ENCODE data around the gene URAD. TPM values are rescaled to one million over a fixed set of nuclear protein-coding genes. Genes with fewer than 3 reads are reported as not detected.
"Not testable (repeated sequence)": the region's sequence is repeated elsewhere in the genome, so short reads cannot be mapped to it uniquely, and the experiment has no call there.

Gene URAD
- total RNA-seq, 1 experiment from 2014 or later, result not detected

- Histone ChIP-seq H2AFZ (ENCODE audit: low read length) (no peak overlapping the region), H3K79me2 (ENCODE audit: low read length) (no peaks in the 10 kb centered on the region), H3F3A (ENCODE audit: low read length, unreplicated experiment) (no peaks in the 10 kb centered on the region), H3K4me1 (ENCODE audit: insufficient read depth, low read length) (peaks cover 11% of the 10 kb centered on the region; the same call in 1 of the 2 replicates), H3K9me3 (ENCODE audit: low read length) (no peaks in the 10 kb centered on the region), H3K9ac (ENCODE audit: low read length) (no peak overlapping the region), H4K20me1 (ENCODE audit: low read length) (no peaks in the 10 kb centered on the region), H3K27me3 (ENCODE audit: low read length) (no peaks in the 10 kb centered on the region), H3K4me2 (ENCODE audit: low read length) (peak overlapping the region; percentile 31; the same call in 1 of the 2 replicates), H3K36me3 (ENCODE audit: low read depth, low read length) (no peaks in the 10 kb centered on the region), H3K9me2 (replicated peaks; ENCODE audit: low read length) (no peaks in the 10 kb centered on the region), H3K4me3 (ENCODE audit: low read length) (no peak overlapping the region), H3K27ac (ENCODE audit: low read length) (no peak overlapping the region)
- intact Hi-C loops (cut with micrococcal nuclease), result no loop called here
- ATAC-seq, result peak; percentile 31; the same call in 1 of the 2 replicates
- TF ChIP-seq EZH2 (IDR thresholded peaks at IDR 0.05; ENCODE audit: low read length, unreplicated experiment) (no peak), EZH2phosphoT487 (IDR thresholded peaks at IDR 0.05; ENCODE audit: borderline replicate concordance, low read length) (no peak), CTCF (conservative IDR thresholded peaks at IDR 0.05; ENCODE audit: low read depth, low read length) (no peak)
- peak; percentile 48 for DNase-seq
- ChIA-PET POLR2A (ENCODE audit: unreplicated experiment) (no interaction called here), CTCF (no interaction called here)
- BruUV-seq (replicated peaks), result no TSS peak
These were observed 46.8 kb upstream of the URAD start for GRCh38 chr13:28035146-28035782.

GRCh38 chr13:28033894-28034655 lies 45.6 kb upstream of the URAD start:
- POLR2A ChIA-PET (ENCODE audit: unreplicated experiment), result no interaction called here
- Histone ChIP-seq H3K9me3 (ENCODE audit: low read length) (no peaks in the 10 kb centered on the region), H3K79me2 (ENCODE audit: low read length) (no peaks in the 10 kb centered on the region), H3K9ac (ENCODE audit: low read length) (no peak overlapping the region), H3K36me3 (ENCODE audit: low read depth, low read length) (no peaks in the 10 kb centered on the region), H3F3A (ENCODE audit: low read length, unreplicated experiment) (no peaks in the 10 kb centered on the region), H3K4me1 (ENCODE audit: insufficient read depth, low read length) (peaks cover 11% of the 10 kb centered on the region; the same call in 1 of the 2 replicates), H4K20me1 (ENCODE audit: low read length) (no peaks in the 10 kb centered on the region), H2AFZ (ENCODE audit: low read length) (no peak overlapping the region), H3K4me3 (ENCODE audit: low read length) (no peak overlapping the region), H3K4me2 (ENCODE audit: low read length) (no peak overlapping the region), H3K27me3 (ENCODE audit: low read length) (no peaks in the 10 kb centered on the region), H3K9me2 (replicated peaks; ENCODE audit: low read length) (no peaks in the 10 kb centered on the region), H3K27ac (ENCODE audit: low read length) (no peak overlapping the region)
- BruUV-seq (replicated peaks), result no TSS peak
- no peak for ATAC-seq
- CTCF ChIA-PET, result no interaction called here
- no peak for TF ChIP-seq CTCF (conservative IDR thresholded peaks at IDR 0.05; ENCODE audit: low read depth, low read length)
- TF ChIP-seq EZH2 (IDR thresholded peaks at IDR 0.05; ENCODE audit: low read length, unreplicated experiment), result no peak
- no peak for TF ChIP-seq EZH2phosphoT487 (IDR thresholded peaks at IDR 0.05; ENCODE audit: borderline replicate concordance, low read length)
- intact Hi-C loops (cut with micrococcal nuclease), result no loop called here
- no peak for DNase-seq

- H3F3A ChIP-seq (ENCODE audit: low read length, unreplicated experiment); H3K9me3 ChIP-seq (ENCODE audit: low read length); H3K4me1 ChIP-seq (ENCODE audit: insufficient read depth, low read length); DNase-seq; POLR2A ChIA-PET (ENCODE audit: unreplicated experiment); H3K4me2 ChIP-seq (ENCODE audit: low read length); intact Hi-C loops (cut with micrococcal nuclease); H2AFZ ChIP-seq (ENCODE audit: low read length); ATAC-seq; H3K27ac ChIP-seq (ENCODE audit: low read length); H3K27me3 ChIP-seq (ENCODE audit: low read length); BruUV-seq (replicated peaks); H3K9me2 ChIP-seq (replicated peaks; ENCODE audit: low read length); H3K36me3 ChIP-seq (ENCODE audit: low read depth, low read length); H3K79me2 ChIP-seq (ENCODE audit: low read length); H3K9ac ChIP-seq (ENCODE audit: low read length); H3K4me3 ChIP-seq (ENCODE audit: low read length); CTCF ChIA-PET; H4K20me1 ChIP-seq (ENCODE audit: low read length): not testable (repeated sequence)
These were observed 43.9 kb upstream of the URAD start for GRCh38 chr13:28032438-28032837.

Measured in PC-3 (cell line).